ENCODE measurements around the gene LRRC3C. TPM values are rescaled to one million over a fixed set of nuclear protein-coding genes. Genes with fewer than 3 reads are reported as not detected.

The LRRC3C gene
- total RNA-seq, 3 donors from 2014 or later: 1.2 TPM; not detected in 2

DNA sequence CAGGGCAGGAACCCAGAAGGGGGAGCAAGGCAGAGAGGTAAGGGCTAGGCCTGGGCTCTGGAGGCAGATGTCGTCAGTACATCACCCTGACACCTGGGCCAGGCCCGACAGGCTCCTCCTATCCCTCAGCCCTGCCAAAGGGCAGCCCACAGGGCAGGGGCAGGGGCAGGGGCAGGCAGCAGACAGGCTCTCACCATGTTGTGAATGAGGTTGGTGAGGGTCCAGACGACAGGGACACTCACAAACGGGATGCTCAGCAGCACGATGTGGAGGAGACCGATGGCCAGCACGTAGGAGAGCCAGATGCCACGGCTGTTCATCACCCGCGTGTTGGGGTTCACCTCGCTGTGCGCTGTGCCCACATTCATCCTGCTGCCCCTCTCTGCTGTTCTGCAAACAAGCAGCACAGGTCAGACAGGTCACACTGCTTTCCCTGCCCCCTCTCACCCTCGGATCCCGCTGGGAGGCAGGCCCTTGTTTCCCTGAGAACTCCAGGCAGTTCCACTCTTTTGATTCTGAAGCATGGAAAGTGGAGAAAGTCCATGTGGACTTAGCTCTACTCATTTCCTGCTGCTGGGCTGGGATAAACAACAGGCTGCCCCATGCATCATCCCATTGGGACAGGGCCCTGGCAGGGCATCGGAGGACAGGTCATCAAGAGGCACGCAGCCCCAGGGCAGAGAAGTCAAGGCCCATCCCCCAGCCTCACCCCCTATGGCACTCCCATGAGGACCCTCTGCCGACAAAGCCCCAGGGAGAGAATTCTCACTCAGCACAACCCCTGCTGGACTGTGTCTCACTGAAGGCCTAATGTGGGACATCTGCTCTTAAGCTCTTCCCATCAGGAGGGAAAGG is 3.5 kb upstream of the LRRC3C start:
- no peak for TF ChIP-seq POLR2A (IDR thresholded peaks at IDR 0.05)
- TF ChIP-seq, protein P1, sequence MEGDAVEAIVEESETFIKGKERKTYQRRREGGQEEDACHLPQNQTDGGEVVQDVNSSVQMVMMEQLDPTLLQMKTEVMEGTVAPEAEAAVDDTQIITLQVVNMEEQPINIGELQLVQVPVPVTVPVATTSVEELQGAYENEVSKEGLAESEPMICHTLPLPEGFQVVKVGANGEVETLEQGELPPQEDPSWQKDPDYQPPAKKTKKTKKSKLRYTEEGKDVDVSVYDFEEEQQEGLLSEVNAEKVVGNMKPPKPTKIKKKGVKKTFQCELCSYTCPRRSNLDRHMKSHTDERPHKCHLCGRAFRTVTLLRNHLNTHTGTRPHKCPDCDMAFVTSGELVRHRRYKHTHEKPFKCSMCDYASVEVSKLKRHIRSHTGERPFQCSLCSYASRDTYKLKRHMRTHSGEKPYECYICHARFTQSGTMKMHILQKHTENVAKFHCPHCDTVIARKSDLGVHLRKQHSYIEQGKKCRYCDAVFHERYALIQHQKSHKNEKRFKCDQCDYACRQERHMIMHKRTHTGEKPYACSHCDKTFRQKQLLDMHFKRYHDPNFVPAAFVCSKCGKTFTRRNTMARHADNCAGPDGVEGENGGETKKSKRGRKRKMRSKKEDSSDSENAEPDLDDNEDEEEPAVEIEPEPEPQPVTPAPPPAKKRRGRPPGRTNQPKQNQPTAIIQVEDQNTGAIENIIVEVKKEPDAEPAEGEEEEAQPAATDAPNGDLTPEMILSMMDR (IDR thresholded peaks at IDR 0.05): no peak
- TF ChIP-seq POLR2AphosphoS5 (IDR thresholded peaks at IDR 0.05): no peak
- Histone ChIP-seq H3K27me3 (no peaks in the 10 kb centered on the region), H3K4me1 (peaks cover 11 to 23% of the 10 kb centered on the region in 2 donors), H3K27ac (peak overlapping the region; percentile 22 to 93), H3K36me3 (no peaks in the 10 kb centered on the region), H3K9me3 (no peaks in the 10 kb centered on the region), H3K4me3 (no peak overlapping the region)
- no peak for DNase-seq (ENCODE audit: low spot score in 2 of 2)
- intact Hi-C loops (cut with DNase I; ENCODE audit: low total_unique reads): no loop called here

DNA sequence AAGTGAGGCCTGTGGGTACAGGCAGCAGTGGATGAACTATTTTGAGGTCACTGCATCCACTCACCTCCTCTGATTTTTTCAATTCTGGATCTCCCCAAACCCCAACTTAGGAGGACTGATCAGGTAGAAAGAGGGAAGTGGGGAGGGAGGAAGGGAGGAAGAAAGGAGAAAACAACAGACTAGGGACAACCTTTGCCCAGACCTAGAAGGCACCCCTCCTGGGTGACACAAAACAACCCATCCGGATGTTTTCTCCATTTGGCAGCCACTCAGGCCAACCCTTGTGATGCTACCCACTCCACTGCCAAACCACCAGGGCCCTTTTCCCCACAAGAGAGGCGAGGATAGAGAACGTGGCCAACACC is 2.9 kb upstream of the LRRC3C start:
- intact Hi-C loops (cut with DNase I; ENCODE audit: low total_unique reads): no loop called here
- no peaks in the 10 kb centered on the region for H3K27me3 ChIP-seq
- no peaks in the 10 kb centered on the region for H3K9me3 ChIP-seq
- H3K27ac ChIP-seq: peak overlapping the region; percentile 22 to 93
- peaks cover 11 to 23% of the 10 kb centered on the region in 2 donors for H3K4me1 ChIP-seq
- TF ChIP-seq POLR2AphosphoS5 (IDR thresholded peaks at IDR 0.05) (no peak), POLR2A (IDR thresholded peaks at IDR 0.05) (no peak)
- TF ChIP-seq, protein P1 (IDR thresholded peaks at IDR 0.05): no peak
- H3K36me3 ChIP-seq: no peaks in the 10 kb centered on the region
- H3K4me3 ChIP-seq: no peak overlapping the region
- no peak for DNase-seq (ENCODE audit: low spot score in 2 of 2)

DNA sequence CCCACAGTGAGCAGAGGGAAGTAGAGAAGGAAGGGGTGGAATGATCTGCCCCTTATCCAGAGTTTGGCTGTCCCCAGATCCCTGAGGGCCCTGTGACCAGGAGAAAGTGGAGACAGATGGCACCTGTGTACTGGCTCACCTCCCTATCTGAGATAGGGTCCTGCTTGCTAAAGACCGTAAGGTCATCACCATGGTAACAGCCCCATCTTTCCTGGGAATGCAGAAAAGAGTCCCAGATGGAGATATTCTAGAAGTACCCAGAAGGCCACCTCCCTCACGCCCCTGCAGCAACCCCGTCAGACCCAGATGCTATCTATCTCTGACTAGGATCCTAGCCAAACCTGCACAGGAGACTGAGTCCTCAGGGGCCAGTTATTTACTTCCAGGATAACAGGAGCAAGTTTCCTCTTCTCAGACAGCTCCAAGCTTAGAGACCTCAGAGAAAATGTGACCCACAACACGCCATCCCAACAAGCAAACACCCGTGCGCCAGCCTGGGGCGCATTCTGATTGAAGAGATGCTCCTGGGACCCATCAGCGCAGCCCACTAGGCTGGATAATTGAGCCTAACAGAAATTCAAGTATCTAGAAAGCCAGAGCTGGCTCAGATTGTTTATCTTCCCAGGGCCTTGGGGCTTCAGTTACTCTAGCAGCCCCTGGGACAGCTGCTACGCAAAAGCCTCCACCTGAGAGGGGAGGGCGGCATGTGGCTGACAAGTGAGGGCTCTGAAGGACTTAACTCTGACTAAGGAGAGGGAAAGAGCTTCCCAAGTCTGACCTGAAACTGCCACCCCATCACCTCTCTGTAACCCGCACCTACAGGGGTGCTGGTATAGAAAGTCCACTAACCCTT is 2.0 kb upstream of the LRRC3C start:
- no peaks in the 10 kb centered on the region for H3K36me3 ChIP-seq
- H3K4me1 ChIP-seq: peaks cover 11 to 23% of the 10 kb centered on the region in 2 donors
- no peaks in the 10 kb centered on the region for H3K9me3 ChIP-seq
- H3K4me3 ChIP-seq: peak overlapping the region in 1 of 3 donors; percentile 88
- no peaks in the 10 kb centered on the region for H3K27me3 ChIP-seq
- peak overlapping the region; percentile 93 to 95 for H3K27ac ChIP-seq
- intact Hi-C loops (cut with DNase I; ENCODE audit: low total_unique reads): no loop called here
- no peak for DNase-seq (ENCODE audit: low spot score in 2 of 2)
- TF ChIP-seq POLR2AphosphoS5 (IDR thresholded peaks at IDR 0.05): no peak
- TF ChIP-seq, protein P1 (IDR thresholded peaks at IDR 0.05): no peak
- no peak for TF ChIP-seq POLR2A (IDR thresholded peaks at IDR 0.05)

DNA sequence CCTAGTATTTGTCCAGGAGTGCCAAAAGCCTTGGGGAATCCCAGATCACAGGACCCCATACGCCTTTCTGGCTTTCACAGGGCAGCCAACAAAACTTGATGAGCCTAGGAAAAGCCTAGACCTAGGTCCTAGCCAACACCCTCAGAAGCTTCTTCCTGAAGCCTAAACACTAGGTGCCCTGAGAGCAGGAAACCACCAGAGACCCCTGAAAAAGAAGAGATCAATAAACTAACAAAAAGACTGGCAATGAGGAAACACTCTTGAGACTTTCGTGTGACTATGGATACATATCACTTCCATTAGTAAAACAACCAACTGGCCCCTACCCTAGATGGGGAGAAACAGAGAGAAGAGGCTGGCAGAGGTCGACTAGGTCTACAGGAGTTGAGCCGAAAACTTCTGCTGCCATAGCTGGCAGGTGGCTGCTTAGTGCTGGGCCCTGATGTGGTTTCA is 1.4 kb upstream of the LRRC3C start:
- TF ChIP-seq, protein P1 (IDR thresholded peaks at IDR 0.05): no peak
- TF ChIP-seq POLR2A (IDR thresholded peaks at IDR 0.05) (no peak), POLR2AphosphoS5 (IDR thresholded peaks at IDR 0.05) (no peak)
- intact Hi-C loops (cut with DNase I; ENCODE audit: low total_unique reads): no loop called here
- peak overlapping the region in 2 of 3 donors; percentile 88 to 95 for H3K4me3 ChIP-seq
- peaks cover 11 to 23% of the 10 kb centered on the region in 2 donors for H3K4me1 ChIP-seq
- no peaks in the 10 kb centered on the region for H3K27me3 ChIP-seq
- no peak for DNase-seq (ENCODE audit: low spot score in 2 of 2)
- H3K27ac ChIP-seq: peak overlapping the region; percentile 93 to 95
- no peaks in the 10 kb centered on the region for H3K36me3 ChIP-seq
- no peaks in the 10 kb centered on the region for H3K9me3 ChIP-seq
